NCI-H526 treated with DMSO at 0.1 percent for 48 hours (cell line): Measurements from ENCODE around the gene ARL3.
"Not testable (repeated sequence)": the region's sequence is repeated elsewhere in the genome, so short reads cannot be mapped to it uniquely, and the experiment has no call there.

Experiments
- DNase-seq: peaks from one replicate; lab custom pipeline; 2025; lab: John Stamatoyannopoulos, UW

The ARL3 gene, protein sequence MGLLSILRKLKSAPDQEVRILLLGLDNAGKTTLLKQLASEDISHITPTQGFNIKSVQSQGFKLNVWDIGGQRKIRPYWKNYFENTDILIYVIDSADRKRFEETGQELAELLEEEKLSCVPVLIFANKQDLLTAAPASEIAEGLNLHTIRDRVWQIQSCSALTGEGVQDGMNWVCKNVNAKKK

DNA sequence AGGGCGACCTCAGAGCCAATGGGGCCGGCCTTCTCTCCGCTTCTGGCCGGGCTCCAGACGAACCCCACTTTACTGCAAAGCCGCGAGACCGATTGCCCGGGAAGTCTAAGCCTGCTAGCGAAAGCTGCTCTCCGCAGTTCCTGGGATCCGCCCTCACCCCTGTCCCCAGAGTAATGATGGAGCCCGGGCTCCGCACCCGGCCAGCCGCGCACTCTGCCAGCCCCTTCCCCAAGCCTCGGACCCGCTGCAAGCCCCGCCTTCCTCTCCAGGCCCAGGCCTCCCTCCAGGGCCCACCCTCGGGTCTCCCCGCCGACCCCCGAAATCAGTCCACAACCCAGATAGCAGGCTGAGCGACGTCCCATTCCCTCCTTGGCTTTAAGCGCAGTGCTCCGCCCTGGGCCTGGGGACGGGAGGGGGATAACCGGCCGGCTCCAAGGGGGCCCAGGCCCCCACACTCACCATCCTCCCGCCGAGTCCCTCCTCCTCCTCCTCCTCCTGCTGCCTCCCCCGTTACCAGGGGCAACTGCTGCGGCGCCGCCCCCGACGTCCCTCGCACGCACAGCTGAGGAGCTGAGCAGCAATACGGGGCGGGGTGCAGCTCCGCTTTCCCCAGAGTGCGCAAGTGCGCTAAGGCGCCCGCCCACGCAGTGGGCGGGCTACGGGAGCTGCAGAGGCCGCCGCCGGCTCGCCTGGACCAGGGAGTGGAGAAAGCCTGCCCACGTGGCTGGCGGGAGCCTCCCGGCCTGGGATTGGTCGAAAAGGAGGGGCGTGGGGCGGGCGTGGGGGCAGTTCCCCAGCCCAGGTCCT, at the start of gene ARL3:
Gene ARL3 (minus strand): TSS at position 584 of the 807 bp plus-strand sequence. CDS start 122 bp downstream, at position 462.
- DNase-seq: peak; percentile 83

DNA sequence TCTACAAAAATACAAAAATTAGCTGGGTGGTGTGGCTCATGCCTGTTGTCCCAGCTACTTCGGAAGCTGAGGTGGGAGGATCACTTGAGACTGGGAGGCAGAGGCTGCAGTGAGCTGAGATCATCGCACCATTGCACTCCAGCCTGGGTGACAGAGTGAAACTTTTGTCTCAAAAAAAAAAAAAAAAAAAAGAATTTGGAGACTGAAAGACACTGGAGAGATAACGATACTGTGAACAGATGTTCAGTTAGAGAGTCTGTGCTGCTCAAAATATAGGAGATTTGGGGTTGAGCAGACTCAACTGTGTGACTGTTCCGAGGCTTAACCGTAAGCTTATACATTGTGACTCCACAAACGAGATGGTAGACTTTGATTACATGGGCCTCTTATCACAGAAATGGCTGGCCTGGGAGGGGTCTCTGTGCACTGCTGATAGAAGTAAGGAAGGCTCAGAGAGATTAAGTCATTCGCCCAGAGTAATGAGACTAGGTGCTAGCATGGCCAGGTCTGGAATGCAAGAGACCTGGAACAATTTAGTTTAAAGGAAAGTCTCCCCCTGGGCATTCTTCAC, 48.9 kb upstream of the ARL3 start:
- DNase-seq: no peak

DNA sequence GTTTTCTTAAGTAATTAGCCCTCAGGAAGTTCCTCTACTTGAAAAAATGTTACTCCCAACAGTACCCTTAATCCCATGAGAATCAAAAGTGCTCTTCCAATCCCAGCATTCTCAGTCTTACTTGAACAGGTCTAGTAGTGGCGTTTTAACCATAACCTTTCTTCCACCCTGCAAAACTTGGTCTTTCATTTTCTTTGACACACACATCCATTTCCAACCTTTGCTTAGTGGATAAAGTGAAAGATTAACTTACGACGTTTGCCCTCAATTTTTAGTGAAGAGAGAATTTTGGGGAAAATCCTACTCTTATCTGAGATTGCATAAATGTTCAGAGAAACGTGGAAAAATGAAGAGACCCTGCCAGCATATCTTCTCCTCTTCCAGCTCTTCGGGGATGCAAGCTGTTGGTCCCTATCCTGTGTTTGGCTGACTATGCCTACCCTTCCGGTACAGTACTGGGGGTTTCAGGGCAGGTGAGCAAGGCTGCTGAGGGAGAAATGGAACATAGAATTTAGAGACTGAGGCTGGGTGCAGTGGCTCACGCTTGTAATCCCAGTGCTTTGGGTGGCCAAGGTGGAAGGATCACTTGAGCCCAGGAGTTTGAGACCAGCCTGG, 48.3 kb upstream of the ARL3 start:
- no peak for DNase-seq

DNA sequence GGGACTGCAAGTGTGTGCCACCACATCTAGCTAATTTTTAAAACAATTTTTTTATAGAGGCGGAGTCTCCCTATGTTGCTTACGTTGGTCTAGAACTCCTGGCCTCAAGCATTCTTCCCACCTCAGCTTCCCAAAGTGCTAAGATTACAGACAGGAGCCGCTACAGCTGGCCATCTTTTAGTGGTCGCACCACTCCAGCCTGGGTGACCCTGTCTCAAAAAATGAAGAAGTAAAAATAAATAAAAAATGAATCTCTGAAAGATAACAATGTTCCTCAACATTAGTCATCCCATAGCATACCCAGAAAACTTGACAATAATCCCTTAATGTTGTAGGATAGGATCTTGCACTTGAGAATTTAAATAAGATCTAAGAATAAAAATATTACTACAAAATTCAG, 47.8 kb upstream of the ARL3 start:
- no peak for DNase-seq

DNA sequence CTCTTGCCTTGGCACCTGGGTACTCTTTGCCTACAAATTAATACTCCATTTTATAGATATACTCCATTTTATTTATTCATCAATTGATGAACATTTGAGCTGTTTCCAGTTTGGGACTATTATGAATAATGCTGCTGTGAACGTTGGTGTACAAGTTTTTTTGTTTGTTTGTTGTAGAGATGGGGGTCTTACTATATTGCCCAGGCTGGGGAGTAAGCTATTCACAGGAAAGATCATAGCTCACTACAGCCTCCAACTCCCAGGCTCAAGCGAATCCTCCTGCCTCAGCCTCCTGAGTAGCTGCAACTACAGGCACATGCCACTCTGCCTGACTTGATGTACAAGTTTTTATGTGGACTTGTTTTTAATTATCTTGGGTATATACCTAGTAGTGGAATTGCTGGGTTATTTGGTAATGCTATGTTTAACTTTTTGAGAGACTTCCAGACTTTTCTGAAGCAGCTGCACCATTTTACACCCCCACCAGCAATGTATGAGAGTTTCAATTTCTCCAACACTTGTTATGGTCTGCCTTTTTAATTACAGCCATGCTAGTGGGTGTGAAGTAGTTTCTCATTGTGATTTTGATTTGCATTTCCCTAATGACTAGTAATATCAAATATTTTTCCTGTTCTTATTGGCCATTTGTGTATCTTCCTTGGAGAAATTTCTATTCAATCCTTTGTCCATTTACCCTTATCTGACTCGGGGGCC, 45.5 kb upstream of the ARL3 start:
- DNase-seq: no peak

DNA sequence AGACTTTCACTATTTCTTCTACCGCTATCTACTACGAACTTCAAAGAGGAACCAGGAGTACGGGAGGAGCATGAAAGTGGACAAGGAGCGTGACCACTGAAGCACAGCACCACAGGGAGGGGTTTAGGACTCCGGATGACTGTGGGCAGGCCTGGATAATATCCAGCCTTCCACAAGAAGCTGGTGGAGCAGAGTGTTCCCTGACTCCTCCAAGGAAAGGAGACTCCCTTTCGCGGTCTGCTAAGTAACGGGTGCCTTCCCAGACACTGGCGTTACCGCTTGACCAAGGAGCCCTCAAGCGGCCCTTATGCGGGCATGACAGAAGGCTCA, 44.7 kb upstream of the ARL3 start:
- not testable (repeated sequence) for DNase-seq

DNA sequence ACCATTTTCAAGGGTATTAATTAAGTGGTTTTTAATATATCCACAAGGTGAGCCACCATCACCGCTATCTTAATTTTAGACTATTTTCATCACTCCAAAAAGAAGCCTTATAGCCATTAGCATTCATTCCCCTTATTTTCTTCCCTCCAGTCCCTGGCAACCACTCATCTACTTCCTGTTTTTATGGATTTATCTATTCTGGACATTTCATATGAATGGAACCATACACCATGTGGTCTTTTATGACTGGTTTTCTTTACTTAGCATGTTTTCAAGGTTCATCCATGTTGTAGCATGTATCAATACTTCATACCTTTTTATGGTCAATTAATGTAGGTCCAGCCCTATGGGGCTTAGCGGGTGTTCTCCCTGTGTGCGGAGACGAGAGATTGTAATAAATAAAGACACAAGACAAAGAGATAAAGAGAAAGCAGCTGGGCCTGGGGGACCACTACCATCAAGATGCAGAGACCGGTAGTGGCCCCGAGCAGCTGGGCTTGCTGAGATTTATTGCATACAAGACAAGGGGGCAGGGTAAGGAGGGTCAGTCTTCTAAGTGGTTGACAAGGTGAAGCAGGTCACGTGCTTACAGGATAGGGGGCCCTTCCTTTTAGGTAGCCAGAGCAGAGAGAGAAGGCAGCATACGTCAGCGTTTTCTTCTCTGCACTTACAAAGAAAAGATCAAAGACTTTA, 44.2 kb upstream of the ARL3 start:
- DNase-seq: no peak

DNA sequence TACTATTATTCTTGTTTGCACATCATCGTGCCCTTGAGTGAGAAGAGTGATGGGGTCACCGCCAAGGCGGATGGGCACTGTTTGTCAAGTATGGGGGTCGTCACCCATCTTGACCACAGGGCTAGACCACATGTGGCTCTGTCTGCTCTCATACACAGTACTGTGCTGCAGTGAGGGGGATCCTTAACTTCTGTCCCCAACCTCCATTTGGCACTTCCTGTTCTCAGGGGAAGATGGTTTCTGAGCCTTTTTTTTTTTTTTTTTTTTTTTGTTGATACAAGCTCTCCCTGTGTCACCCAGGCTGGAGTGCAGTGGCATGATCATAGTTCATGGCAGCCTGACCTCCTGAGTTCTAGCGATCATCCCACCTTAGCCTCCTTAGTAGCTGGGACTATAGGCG, 43.1 kb upstream of the ARL3 start:
- DNase-seq: no peak

DNA sequence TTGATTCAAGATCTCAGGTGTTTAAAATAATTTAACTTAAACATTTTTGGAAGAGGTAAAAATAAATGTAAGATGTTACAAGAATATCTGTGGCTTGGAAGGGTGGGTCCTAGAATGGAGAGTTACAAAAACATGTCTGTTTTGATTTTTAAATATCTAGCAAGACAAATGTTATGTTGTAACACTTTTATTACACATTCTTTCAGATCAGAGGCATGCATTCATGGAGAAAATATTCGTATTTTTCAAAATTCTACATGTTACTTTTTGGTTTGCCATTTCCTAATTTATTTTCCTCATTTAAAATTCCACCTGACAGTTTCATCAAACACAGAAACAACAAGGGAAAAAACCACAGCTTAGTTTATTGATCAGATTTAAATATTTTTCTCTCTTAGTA, 39.5 kb upstream of the ARL3 start:
- no peak for DNase-seq

DNA sequence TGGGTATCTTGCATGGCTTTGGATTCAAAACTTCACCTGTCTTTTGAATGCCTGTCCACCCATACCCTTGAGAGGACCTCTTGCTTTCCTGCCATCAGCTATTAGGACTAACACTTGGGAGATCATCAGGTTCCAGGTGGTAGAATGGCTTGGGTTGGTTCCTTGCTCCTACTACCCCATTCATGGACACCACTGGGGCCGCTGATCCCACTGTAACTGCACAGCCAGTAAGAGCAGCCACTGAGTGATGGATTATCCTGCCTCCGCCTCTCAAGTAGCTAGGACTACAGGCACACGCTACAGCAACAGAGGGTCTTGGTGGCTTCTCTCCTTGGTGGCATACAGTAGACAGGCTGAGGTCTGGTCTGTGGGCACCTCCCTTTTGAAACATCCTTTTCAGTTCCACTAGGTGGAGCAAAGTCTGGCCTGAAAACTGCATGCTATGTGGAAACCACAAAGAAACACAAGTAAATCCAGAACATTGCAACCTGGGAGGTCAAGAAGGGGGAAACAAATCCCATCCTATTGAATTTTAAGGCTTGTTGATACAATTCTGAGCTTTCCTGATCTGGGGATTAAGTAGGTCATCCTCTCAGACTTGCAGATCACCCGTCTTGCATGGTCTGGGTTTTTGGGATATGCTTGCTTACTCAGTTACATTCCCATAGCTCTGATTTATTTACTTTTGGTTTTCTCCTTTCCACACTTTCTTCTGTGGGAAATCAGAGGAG, 38.9 kb upstream of the ARL3 start:
- DNase-seq: no peak

DNA sequence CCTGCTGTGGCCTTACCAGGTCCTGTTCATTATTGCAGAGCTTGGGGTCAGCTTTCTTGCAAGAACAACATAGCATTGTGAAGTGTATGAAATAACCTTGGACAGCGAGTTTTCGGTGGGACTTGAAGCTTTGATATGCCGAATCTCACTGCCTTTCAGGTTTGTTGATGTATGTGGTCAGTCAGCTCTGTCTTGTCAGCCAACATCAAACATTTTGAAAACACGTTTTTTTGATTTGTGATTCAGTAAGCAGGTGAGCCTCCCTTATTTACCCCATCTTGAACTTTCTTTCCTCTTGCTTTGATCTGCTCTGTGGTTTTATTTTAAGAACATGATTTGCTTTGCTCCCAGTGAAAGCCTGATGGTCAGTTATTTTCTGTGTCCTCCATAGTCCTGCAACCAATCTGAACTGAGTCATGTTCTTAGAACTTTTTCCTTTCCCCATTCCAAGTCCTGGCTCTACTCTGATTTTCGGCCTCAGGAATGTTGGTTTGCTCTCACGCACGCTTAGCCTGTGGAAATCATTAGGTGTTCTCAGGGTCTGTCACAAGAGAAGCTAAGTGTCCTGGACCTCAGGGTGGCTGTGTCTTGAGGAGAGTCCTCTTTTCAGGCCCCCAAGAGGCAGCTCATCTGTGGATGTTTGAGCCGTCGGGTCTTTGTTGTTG, 38.2 kb upstream of the ARL3 start:
- DNase-seq: no peak

DNA sequence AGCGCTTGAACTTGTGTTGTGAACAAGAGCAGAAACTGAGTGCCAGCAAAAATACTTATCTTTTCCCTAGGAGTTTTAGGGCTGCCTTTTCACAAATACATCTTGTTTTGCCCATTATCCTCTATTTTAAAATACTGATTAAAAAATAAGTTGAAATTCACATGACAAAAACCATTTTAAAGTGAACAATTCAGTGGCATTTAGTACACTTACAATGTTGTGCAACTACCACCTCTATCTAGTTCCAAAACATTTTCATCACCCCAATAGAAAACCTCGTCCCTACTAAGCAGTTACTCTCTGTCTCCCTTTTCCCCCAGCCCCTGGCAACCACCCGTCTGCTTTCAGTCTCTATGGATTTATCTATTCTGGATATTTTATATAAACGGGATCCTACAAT, 31.0 kb upstream of the ARL3 start:
- DNase-seq: no peak

DNA sequence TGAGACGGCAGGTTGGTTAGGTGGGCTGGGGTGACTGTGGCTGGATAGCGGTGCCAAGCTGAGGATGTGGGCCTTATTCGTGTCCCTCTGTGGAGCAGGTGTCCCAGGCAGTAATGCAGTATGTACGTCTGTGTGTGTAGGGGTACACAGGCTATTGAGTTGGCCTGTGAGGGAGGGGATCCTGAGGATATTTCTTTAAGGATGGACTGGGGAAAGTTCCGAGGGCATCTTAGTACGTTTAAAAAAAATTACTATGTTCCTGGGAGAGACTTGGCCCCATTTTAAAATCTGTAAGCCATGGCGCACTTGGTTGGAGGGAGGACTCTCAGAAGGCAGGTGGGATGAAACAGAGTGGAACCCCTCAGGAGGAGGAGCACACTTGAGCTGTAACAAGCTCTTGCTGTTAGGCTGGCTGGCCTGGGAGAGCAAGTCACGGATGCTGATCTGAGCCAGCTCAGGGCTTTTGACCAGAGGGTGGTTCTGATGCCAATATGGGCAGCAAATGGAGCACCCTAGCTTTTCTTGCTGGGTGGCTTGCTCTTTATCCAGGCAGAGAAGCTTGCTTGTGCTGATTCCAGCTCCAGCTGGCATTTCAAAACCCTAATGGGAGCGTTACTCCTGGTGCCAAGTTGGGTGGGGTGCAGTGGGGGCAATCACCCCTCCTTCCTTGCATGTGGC, 30.3 kb upstream of the ARL3 start:
- no peak for DNase-seq

DNA sequence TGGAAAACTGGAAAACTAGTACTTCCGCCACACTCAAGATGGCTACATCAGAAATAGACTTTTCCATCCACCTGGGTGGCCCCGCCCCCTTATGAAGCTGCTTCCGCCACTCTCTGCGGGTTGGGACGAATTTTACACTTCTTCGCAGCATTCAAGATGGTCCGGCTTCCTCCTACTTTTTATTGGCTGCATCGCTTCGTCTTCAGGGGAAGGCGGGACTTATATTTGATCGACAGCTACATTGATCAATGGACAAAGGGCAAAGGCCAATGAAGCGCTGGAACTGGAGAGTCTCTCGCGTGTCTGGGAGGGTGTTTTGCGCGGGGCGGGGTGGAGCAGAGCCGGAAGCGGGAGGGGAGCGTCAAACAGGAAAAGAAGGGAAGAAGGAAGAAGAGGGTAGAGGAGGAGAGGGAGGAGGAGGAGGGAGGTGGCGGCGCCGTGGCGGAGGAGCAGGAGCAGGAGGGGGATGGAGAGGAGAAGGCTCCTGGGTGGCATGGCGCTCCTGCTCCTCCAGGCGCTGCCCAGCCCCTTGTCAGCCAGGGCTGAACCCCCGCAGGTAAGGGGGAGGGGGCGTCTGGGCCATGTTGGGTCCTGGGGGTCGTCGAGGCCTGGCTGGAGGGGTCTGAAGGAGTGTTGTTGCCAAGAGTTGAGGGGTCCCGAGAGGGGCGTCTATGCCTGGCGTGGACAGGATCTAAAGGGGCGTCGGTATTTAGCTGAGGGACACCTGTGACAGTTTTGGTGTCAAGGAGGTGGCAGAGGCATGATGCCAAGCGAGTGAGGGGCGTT, 29.6 kb upstream of the ARL3 start, which contains the start of gene WBP1L:
Gene WBP1L (plus strand): TSS at position 361 of the 786 bp plus-strand sequence. CDS start 106 bp downstream, at position 467.
- DNase-seq: peak; percentile 96

DNA sequence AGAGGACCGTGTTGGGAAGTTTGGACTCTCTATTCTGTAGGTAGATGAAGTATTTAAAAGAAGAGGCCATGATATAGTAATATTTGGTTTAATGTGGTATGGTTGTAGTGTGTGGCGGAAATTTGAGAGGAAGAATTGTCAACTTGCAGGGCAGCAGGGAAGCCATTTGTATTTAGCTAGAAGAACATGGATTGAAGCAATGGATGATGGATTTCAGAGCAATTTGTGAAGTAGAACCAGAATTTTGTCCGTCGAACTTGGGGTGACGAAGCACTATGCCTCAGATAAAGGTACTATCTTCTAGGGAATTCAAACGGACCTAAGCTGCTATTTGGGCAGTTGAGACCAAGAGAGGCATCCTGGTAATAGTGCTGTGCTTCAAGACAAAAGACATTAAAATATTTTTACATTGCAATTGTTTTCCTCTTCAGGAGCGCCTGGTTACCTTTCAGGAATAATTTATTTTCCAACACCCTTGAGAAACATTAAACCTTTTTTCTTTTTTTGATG, 28.9 kb upstream of the ARL3 start:
- no peak for DNase-seq

DNA sequence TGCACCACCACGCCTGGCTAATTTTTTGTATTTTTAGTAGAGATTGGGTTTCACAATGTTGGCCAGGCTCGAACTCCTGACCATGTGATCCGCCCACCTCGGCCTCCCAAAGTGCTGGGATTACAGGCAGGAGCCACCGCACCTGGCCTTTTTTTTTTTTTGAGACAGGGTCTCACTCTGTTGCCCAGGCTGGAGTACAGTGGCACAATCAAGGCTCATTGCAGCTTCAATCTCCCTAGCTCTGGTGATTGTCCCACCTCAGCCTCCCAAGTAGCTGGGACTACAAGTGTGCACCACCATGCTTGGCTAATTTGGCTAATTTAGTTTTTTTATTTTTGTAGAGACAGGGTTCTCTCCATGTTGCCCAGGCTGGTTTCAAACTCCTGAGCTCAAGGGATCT, 28.1 kb upstream of the ARL3 start:
- DNase-seq: not testable (repeated sequence)

DNA sequence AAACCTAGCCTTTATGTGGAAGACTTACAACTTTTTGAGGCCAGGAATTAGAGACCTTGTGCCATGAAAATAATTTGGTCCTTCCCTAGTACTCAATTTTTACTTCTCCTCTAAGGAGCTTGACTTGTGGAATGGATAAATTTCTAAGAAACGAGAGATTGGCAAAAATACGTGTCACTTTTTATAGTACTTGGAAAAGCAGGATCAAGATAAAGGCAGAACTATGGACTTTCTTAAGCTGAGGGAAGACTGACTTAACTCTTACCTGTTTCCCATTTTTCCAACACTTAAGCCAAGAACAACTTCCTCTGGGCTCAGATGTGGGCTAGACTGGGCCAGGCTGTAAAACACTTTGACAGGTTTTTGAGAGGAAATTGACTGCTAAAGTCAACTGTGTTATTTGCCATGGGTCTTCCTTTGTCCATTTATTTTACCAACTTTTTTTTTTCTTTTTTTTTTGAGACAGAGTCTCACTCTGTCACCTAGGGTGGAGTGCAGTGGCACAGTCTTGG, 27.6 kb upstream of the ARL3 start:
- no peak for DNase-seq

DNA sequence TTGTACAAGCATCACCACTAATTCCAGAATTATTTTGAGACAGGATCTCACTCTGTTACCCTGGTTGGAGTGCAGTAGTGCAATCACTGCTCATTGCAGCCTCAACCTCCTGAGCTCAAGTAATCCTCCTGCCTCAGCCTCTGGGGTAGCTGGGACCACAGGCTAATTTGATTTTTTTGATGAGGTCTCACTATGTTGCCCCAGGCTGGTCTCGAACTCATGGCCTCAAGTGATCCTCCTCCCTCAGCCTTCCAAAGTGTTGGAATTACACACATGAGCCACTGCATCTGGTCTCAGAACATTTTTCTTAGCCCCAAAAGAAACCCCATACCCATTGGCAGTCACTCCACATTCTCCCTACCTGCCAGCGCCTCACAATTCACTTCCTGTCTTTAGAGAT, 26.0 kb upstream of the ARL3 start:
- no peak for DNase-seq

DNA sequence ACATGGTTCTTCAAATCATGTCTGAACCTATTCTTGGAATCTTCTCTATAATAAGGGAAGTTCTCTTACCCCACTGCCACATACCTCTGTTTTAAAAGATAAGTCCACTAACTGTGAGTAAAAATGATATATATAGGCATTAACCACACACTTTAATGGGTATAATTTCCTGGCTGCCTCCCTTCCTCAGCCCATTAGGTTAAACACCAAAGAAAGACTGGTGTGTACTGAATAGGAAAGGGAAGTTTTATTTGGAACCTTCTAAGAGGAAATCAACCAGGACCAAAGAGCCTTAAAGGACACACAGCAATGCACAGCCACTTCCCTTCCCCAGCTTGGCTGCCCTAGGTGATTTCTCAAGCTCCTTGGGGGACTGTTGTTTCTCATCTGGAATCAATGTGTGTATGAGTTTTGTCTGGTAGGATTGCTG, 24.5 kb upstream of the ARL3 start:
- no peak for DNase-seq
